Measurements from ENCODE around the gene PSMA4.

- no peak for TF ChIP-seq POLR2A (IDR thresholded peaks at IDR 0.05)
- TF ChIP-seq CTCF (IDR thresholded peaks at IDR 0.05), result no peak
Observed at GRCh38 chr15:78597583-78597982, 57.3 kb downstream of the PSMA4 start.
